GM12891 (cell line): ENCODE data around the gene DTNA.

Experiments used
- DNase-seq: peaks from one replicate; pipeline ENCODE4 v3.0.0; 2011; ENCODE audit warnings: low spot score; ENCODE audit not compliant: insufficient read length
- FAIRE-seq: peaks from 2 replicates; lab custom pipeline; 2011; peaks lifted over from hg19 to GRCh38; lab: Jason Lieb, UNC
- PAX5 ChIP-seq: IDR thresholded peaks from 2 replicates; pipeline ENCODE4 v1.6.1; 2011; ENCODE audit warnings: low read length, moderate library complexity, mild to moderate bottlenecking; ENCODE audit not compliant: insufficient read depth, severe bottlenecking
- POLR2A ChIP-seq: IDR thresholded peaks from 2 replicates; pipeline ENCODE4 v1.6.1; 2011; ENCODE audit warnings: low read depth, low read length, control low read depth
- POLR2AphosphoS5 ChIP-seq: IDR thresholded peaks from 2 replicates; pipeline ENCODE4 v1.6.1; 2011; ENCODE audit warnings: low read depth, low read length, control low read depth
- POU2F2 ChIP-seq: IDR thresholded peaks from 2 replicates; pipeline ENCODE4 v1.6.1; 2011; ENCODE audit warnings: low read depth, mild to moderate bottlenecking, control low read depth, low read length, moderate library complexity
- SPI1 ChIP-seq: IDR thresholded peaks from 2 replicates; pipeline ENCODE4 v1.6.1; 2011; ENCODE audit warnings: low read depth, low read length, control low read depth
- TAF1 ChIP-seq: IDR thresholded peaks from 2 replicates; pipeline ENCODE4 v1.6.1; 2011; ENCODE audit warnings: low read depth, low read length, control low read depth

Gene DTNA

DNA sequence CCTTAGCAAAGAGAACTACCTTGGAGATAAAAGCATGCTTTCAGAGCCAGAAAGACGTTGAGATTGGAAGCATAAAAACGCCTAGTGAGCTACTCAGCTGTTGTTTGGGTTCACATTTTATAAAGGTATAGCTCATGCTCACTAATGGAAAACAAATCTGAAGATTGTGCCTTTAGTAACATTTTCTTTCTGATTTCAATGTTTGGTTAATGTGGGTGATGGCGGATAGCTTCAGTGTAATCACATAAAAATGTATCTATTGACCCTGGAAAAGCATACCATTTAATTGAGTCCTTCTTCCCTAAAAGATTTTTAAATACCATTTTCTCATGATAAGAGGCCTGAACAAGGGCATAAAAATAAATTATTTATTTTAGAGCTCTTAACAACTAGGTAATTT is 73.4 kb downstream of the DTNA start:
- no peak for DNase-seq
- no peak for FAIRE-seq
- no peak for TF ChIP-seq SPI1
- TF ChIP-seq PAX5: no peak
- no peak for TF ChIP-seq POU2F2
- TF ChIP-seq POLR2A: no peak
- TF ChIP-seq TAF1: no peak
- TF ChIP-seq POLR2AphosphoS5: no peak

DNA sequence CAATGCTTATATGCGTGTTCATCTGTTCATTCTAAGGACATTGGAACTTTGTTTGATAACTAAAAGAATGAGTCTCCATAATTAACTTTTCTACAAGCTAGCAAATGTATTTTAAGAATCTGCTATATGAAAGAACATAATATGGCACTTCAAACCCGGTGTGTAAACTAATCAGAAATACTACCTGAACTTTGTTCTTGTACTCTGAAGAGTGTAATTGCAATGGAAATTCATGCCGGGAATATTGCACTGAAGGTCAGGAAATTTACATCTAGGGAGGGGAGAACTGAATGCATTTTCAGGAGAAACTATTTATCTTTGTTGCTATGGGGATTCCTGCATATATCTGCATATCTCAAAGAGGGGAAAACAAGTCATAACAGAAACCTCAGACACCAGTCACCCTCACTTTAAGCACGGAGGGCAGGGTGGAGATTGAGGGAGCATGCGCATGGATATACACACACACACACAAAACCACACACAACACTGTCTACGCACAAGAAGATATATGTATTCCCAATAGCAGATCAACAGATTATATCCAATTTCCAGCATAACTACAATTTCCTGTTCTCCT is 76.2 kb downstream of the DTNA start:
- TF ChIP-seq TAF1 (no peak), SPI1 (no peak), POU2F2 (no peak), PAX5 (no peak), POLR2AphosphoS5 (no peak), POLR2A (no peak)
- no peak for DNase-seq
- FAIRE-seq: no peak

DNA sequence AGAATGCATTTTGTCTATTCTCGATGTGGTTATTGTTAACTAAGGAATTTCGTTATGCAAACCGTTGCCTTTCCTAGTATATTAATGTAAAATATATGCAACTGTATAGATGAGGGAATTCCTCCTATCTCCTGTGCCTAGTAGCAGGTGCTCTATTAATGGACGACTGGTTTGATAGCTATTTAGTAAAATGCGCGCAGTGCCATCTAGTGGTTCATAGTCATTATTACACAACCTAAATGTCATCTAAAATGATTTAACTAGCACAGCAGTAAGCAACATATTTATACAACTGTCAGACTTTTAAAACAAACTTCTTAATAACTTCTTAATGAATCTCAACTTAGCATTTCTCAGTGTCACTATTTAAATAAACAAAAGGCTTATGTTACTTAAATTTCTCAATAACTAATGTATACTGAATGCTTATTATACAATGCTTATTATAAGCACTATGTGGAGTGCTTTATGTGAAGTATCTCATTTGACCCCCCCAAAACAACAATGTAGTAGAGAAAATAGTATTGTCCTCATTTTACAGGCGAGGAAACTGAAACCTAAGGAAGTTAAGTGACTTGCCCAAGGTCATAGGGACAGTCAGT is 77.9 kb downstream of the DTNA start:
- no peak for TF ChIP-seq PAX5
- no peak for TF ChIP-seq POLR2AphosphoS5
- no peak for TF ChIP-seq SPI1
- no peak for TF ChIP-seq POU2F2
- TF ChIP-seq TAF1: no peak
- no peak for TF ChIP-seq POLR2A
- FAIRE-seq: peak; percentile 79
- DNase-seq: peak; percentile 25

DNA sequence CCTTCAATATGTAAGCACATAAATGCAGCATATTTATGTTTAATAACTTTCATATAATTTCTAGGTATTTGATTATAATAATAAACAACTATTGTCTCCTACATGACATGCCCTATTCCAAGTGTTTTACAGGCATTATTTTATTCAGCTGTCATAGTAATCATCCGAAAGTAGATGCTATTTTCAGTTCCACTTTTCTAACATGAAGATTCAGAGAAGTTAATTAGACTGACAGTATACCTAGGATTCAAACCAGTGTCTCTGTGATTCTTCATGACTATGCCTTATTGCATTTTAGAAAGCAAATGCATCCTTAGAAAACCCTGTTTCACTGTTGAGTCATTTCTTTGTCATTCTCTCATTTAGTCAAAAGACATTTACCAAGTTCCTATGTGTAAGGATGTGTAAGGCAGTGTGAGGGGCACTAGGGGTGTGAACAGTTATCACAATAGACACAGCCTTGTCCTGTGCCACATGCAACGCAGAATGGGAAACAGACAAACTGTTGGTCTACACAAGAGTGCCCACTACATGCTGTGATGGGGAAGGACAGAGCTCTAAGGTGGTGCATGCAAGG is 79.8 kb downstream of the DTNA start:
- DNase-seq (no peak), FAIRE-seq (no peak)
- TF ChIP-seq SPI1 (peak; percentile 48; the same call in 1 of the 2 replicates), PAX5 (no peak)

DNA sequence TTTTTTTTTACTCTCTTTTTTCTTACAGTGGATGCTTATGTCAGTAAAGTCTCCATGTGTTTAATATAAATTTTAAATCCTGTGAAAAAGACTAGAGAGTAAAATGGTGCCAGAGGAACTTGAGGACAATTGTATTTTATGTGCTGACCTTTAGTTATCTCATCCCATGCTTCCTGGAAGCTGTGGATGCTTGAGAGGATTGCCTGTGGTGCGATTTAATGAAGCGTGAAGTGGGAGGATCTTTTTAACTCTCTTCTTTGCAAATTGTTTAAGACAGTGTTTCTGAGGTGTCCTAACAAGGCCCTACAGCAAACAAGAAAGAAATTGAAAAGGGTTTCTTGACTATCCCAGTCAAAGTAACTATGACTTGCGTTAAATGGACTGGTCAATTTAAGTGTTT is 84.2 kb downstream of the DTNA start:
- no peak for FAIRE-seq
- DNase-seq: no peak
- TF ChIP-seq TAF1 (no peak), POU2F2 (no peak), SPI1 (no peak), POLR2AphosphoS5 (no peak), POLR2A (no peak), PAX5 (no peak)

DNA sequence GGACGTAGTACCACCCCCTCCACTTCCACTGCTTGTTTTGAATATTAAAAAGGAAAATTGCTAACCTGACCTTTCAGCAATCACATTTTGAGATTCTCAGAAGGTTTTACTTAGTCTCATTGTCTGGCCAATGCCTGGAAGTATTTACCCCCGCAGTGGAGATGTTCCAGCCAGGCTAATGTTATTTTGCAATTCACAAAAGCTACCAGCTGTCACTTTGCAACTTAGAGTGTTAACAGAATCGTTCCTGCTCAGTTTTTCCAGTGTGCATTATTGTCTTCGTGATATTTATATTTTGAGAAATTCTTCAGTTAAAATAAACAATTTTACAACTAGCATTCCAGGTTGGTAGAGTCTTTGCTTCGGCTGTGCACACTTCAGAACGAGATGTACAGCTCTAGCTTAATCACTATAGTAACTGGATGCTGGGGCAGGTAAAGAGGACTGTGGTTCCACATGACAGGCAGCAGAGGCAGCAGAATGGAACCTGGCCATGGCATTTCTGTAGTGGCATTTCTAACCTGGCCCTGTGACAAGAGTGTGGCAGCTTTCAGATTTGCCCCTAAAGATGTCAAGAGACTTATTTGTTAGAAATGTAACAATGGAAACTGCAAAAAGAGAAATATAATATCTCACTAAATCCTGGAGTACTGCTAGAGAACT is 85.1 kb downstream of the DTNA start:
- no peak for FAIRE-seq
- DNase-seq: no peak
- TF ChIP-seq POLR2AphosphoS5: no peak
- no peak for TF ChIP-seq POU2F2
- no peak for TF ChIP-seq PAX5
- no peak for TF ChIP-seq POLR2A
- TF ChIP-seq SPI1: no peak
- TF ChIP-seq TAF1: no peak

DNA sequence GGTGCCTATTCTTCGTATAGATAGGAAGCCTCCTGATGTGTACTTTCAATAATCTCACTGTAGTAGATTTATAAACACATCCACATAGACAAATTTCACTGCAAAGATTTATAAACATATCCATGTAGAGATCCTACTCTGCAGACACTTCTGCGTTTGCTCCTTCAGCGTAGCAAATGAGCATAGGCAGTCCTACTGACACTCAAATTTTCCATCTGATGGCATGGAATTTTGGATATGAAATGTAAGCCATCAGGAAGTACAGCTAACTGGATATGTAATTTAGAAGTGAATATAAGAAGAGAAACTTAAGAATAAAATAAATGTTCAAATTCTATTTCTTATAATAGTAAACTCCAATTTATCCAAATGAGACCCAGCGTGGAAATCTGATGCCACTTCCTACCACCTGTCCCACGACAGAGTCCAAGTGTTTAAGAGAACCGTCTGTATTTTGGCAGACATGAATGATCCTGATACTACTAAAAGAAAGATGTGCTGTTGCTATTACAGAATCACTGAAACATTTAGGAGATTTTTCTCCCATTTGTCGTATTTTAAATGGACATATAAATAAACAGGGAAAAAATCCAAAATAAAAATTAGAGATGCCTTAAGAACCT is 86.0 kb downstream of the DTNA start:
- no peak for DNase-seq
- FAIRE-seq: no peak
- TF ChIP-seq POLR2A (no peak), SPI1 (no peak), PAX5 (no peak), POLR2AphosphoS5 (no peak), TAF1 (no peak), POU2F2 (no peak)

DNA sequence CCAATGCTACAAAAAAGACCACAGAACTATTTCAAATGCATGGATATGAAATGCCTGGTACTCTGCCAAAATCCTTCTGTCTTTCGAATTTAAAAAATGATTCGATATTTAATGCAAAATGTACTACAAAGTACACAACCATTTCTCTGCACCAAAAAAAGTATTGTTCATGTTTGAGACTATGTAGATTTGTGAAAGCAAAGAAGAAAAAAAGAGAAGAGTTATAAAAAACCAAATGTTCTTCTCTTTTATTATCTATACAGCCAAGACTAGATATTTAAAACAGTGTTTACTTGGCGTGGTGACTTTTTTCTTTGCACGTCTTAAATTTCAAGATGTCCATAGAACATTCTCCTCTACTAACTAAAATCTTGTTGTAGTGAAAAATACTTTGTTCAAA is 89.2 kb downstream of the DTNA start:
- FAIRE-seq (no peak), DNase-seq (no peak)
- TF ChIP-seq POLR2AphosphoS5: no peak
- no peak for TF ChIP-seq SPI1
- no peak for TF ChIP-seq PAX5
- TF ChIP-seq TAF1: no peak
- TF ChIP-seq POLR2A: no peak
- no peak for TF ChIP-seq POU2F2

DNA sequence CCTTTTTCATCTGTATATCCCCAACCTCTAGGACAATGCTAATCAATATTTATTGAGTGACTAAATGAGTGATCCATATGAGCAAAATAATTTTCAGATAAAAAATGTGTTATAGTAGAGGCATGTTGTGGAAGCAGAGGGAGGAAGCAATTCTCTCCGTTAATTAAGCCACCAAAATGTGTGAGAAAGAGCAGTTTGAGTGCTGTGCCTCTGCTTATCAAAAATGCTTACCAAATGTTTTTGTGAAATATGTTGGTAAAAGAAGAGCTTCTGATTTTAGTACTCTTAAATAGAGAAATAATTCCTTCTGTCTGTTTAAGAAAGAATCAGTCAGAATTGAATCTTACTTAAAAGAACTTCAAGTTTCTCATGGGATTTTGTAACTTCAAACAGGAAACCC is 90.3 kb downstream of the DTNA start:
- no peak for FAIRE-seq

More for the DNA sequence above, 90.3 kb downstream of the DTNA start:
- DNase-seq: no peak
- TF ChIP-seq SPI1: no peak
- no peak for TF ChIP-seq POLR2A
- no peak for TF ChIP-seq TAF1
- TF ChIP-seq POLR2AphosphoS5: no peak
- TF ChIP-seq POU2F2: no peak
- no peak for TF ChIP-seq PAX5
